PFSK-1 (cell line): ENCODE results near the gene NLK.

Experiments
- POLR2AphosphoS5 ChIP-seq: IDR thresholded peaks from 2 replicates; pipeline ENCODE4 v1.6.1; 2012; ENCODE audit warnings: low read depth, mild to moderate bottlenecking, control low read depth, low read length, moderate library complexity
- REST ChIP-seq, 2 experiments: IDR thresholded peaks; 2 replicates each; pipeline versions ENCODE4 v1.6.1 to v1.8.0; 2011 to 2012; ENCODE audit warnings: low read depth in 2 of 2, low read length in 2 of 2, control low read depth in 1 of 2, inconsistent platforms in 1 of 2, mild to moderate bottlenecking in 1 of 2, moderate library complexity in 1 of 2; ENCODE audit not compliant: insufficient read depth in 1 of 2
- SIN3A ChIP-seq: IDR thresholded peaks from 2 replicates; pipeline ENCODE4 v1.6.1; 2012; ENCODE audit warnings: mild to moderate bottlenecking, low read length, moderate library complexity, borderline replicate concordance; ENCODE audit not compliant: insufficient read depth
- TAF1 ChIP-seq: IDR thresholded peaks from 2 replicates; pipeline ENCODE4 v1.6.1; 2012; ENCODE audit warnings: low read length, control low read depth, borderline replicate concordance; ENCODE audit not compliant: insufficient read depth

DNA sequence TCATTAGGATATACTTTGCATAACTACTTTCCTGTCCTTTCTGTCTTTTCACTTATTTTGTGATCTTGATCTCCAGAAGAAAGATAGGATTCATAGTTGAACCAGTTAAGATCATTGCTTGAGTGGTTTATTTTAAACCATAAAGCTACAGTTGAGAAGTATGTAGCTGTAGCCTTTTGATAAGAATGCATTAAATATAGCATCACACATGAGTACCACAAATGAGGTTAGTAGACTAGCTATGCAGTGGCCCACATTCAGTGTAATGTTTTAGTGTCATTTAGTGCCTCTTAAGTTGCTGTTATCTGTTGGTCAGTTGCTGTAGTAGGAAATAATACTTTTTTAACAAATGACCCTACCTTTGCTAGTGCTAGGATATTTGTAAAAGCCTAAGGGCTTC is 1.3 kb downstream of the NLK start:
- TF ChIP-seq TAF1: no peak
- TF ChIP-seq REST (IDR thresholded peaks at IDR 0.05; ENCODE audit: insufficient read depth in 1 of 2, low read depth in 2 of 2, low read length in 2 of 2): no peak
- no peak for TF ChIP-seq SIN3A
- TF ChIP-seq POLR2AphosphoS5: no peak
